Fibroblast of peridontal ligament (primary cell): ENCODE data around the gene NKIRAS2.

Experiments used
- DNase-seq: peaks from one replicate; pipeline ENCODE4 v3.0.0-alpha.2; 2010; ENCODE audit errors: extremely low read depth

Gene NKIRAS2

GRCh38 chr17:42026857-42027589 is 7.1 kb downstream of the NKIRAS2 start:
- DNase-seq: no peak

- DNase-seq: no peak
Observed at GRCh38 chr17:42027590-42027889, 7.7 kb downstream of the NKIRAS2 start.

- DNase-seq: no peak
Observed at GRCh38 chr17:42027961-42028790, 8.3 kb downstream of the NKIRAS2 start.

GRCh38 chr17:42028791-42029127 is 8.9 kb downstream of the NKIRAS2 start:
- DNase-seq: no peak

- no peak for DNase-seq
Observed at GRCh38 chr17:42031584-42031983, 11.7 kb downstream of the NKIRAS2 start.

- no peak for DNase-seq
Observed at GRCh38 chr17:42034059-42034458, 14.2 kb downstream of the NKIRAS2 start.

GRCh38 chr17:42038221-42038973 is 18.5 kb downstream of the NKIRAS2 start:
- no peak for DNase-seq

GRCh38 chr17:42039794-42040763 is 20.2 kb downstream of the NKIRAS2 start:
- no peak for DNase-seq

GRCh38 chr17:42040818-42041217 is 20.9 kb downstream of the NKIRAS2 start:
- DNase-seq: no peak

GRCh38 chr17:42041619-42042018 is 21.7 kb downstream of the NKIRAS2 start:
- no peak for DNase-seq

- no peak for DNase-seq
Observed at GRCh38 chr17:42042598-42043319, 22.9 kb downstream of the NKIRAS2 start.

GRCh38 chr17:42045719-42046118 is 25.8 kb downstream of the NKIRAS2 start:
- DNase-seq: no peak

GRCh38 chr17:42047343-42047742 is 27.5 kb downstream of the NKIRAS2 start:
- DNase-seq: no peak

GRCh38 chr17:42049834-42050392 is 30.0 kb downstream of the NKIRAS2 start:
- no peak for DNase-seq

GRCh38 chr17:42050393-42051012 is 30.6 kb downstream of the NKIRAS2 start, which contains the start of gene C17orf113:
TSS of gene C17orf113 (minus strand) at chr17:42050601. CDS start at chr17:42043376, 7,225 bp downstream.
- peak; percentile 8 for DNase-seq

- no peak for DNase-seq
Observed at GRCh38 chr17:42051013-42051400, 31.1 kb downstream of the NKIRAS2 start.

GRCh38 chr17:42051645-42052044 is 31.8 kb downstream of the NKIRAS2 start:
- no peak for DNase-seq

- no peak for DNase-seq
Observed at GRCh38 chr17:42052346-42052877, 32.5 kb downstream of the NKIRAS2 start.

- no peak for DNase-seq
Observed at GRCh38 chr17:42053731-42054500, 34.0 kb downstream of the NKIRAS2 start.
